Measurements from ENCODE around the gene GPNMB.

Gene GPNMB

GRCh38 chr7:23230641-23231101 lies 15.9 kb upstream of the GPNMB start:
- Histone ChIP-seq H3K4me2 (ENCODE audit: low read depth, low read length, poor library complexity, severe bottlenecking) (no peak overlapping the region), H3F3A (ENCODE audit: low read depth) (no peaks in the 10 kb centered on the region), H3K9me3 (ENCODE audit: insufficient read depth, low read depth, low read length) (no peaks in the 10 kb centered on the region), H3K79me2 (ENCODE audit: insufficient read depth, low read length) (no peaks in the 10 kb centered on the region), H4K20me1 (ENCODE audit: insufficient read depth, low read length, poor library complexity, severe bottlenecking) (no peaks in the 10 kb centered on the region), H3K4me3 (ENCODE audit: low read length, poor library complexity, severe bottlenecking) (no peak overlapping the region), H3K36me3 (ENCODE audit: insufficient read depth, low read length) (no peaks in the 10 kb centered on the region), H3K27me3 (ENCODE audit: insufficient read depth, low read length, poor library complexity, severe bottlenecking) (no peaks in the 10 kb centered on the region), H3K9me2 (replicated peaks; ENCODE audit: low read depth, low read length) (no peaks in the 10 kb centered on the region), H2AFZ (ENCODE audit: low read length) (no peak overlapping the region), H3K9ac (ENCODE audit: low read depth, low read length, poor library complexity, severe bottlenecking) (no peak overlapping the region), H3K4me1 (ENCODE audit: insufficient read depth, low read length, poor library complexity, severe bottlenecking) (peaks cover 3% of the 10 kb centered on the region)
- no peak for TF ChIP-seq EZH2phosphoT487 (IDR thresholded peaks at IDR 0.05; ENCODE audit: borderline replicate concordance)
- no peak for TF ChIP-seq CTCF (conservative IDR thresholded peaks at IDR 0.05; ENCODE audit: low read length)

- no peaks in the 10 kb centered on the region for H3K9me2 ChIP-seq (replicated peaks; ENCODE audit: low read depth, low read length)
- H3K9me3 ChIP-seq (ENCODE audit: insufficient read depth, low read depth, low read length) = no peaks in the 10 kb centered on the region
- H3K79me2 ChIP-seq (ENCODE audit: insufficient read depth, low read length) = no peaks in the 10 kb centered on the region
- H4K20me1 ChIP-seq (ENCODE audit: insufficient read depth, low read length, poor library complexity, severe bottlenecking) = no peaks in the 10 kb centered on the region
- H3K27me3 ChIP-seq (ENCODE audit: insufficient read depth, low read length, poor library complexity, severe bottlenecking) = no peaks in the 10 kb centered on the region
- no peak for TF ChIP-seq EZH2phosphoT487 (IDR thresholded peaks at IDR 0.05; ENCODE audit: borderline replicate concordance)
- no peak for TF ChIP-seq CTCF (conservative IDR thresholded peaks at IDR 0.05; ENCODE audit: low read length)
- no peaks in the 10 kb centered on the region for H3F3A ChIP-seq (ENCODE audit: low read depth)
- no peak overlapping the region for H3K9ac ChIP-seq (ENCODE audit: low read depth, low read length, poor library complexity, severe bottlenecking)
- peaks cover 3% of the 10 kb centered on the region for H3K4me1 ChIP-seq (ENCODE audit: insufficient read depth, low read length, poor library complexity, severe bottlenecking)
- no peaks in the 10 kb centered on the region for H3K36me3 ChIP-seq (ENCODE audit: insufficient read depth, low read length)
- H3K4me3 ChIP-seq (ENCODE audit: low read length, poor library complexity, severe bottlenecking) = no peak overlapping the region
- H2AFZ ChIP-seq (ENCODE audit: low read length) = no peak overlapping the region
- H3K4me2 ChIP-seq (ENCODE audit: low read depth, low read length, poor library complexity, severe bottlenecking) = no peak overlapping the region
These were observed 13.6 kb upstream of the GPNMB start for GRCh38 chr7:23232966-23233365.

GRCh38 chr7:23234569-23235296 lies 11.8 kb upstream of the GPNMB start:
- Histone ChIP-seq H3K36me3 (ENCODE audit: insufficient read depth, low read length) (no peaks in the 10 kb centered on the region), H2AFZ (ENCODE audit: low read length) (peak overlapping the region; percentile 12; the same call in 1 of the 2 replicates), H3K4me2 (ENCODE audit: low read depth, low read length, poor library complexity, severe bottlenecking) (no peak overlapping the region), H3K79me2 (ENCODE audit: insufficient read depth, low read length) (no peaks in the 10 kb centered on the region), H3K9ac (ENCODE audit: low read depth, low read length, poor library complexity, severe bottlenecking) (no peak overlapping the region), H3K9me3 (ENCODE audit: insufficient read depth, low read depth, low read length) (no peaks in the 10 kb centered on the region), H3K4me3 (ENCODE audit: low read length, poor library complexity, severe bottlenecking) (no peak overlapping the region), H3F3A (ENCODE audit: low read depth) (no peaks in the 10 kb centered on the region), H4K20me1 (ENCODE audit: insufficient read depth, low read length, poor library complexity, severe bottlenecking) (no peaks in the 10 kb centered on the region), H3K4me1 (ENCODE audit: insufficient read depth, low read length, poor library complexity, severe bottlenecking) (peaks cover 3% of the 10 kb centered on the region), H3K9me2 (replicated peaks; ENCODE audit: low read depth, low read length) (no peaks in the 10 kb centered on the region), H3K27me3 (ENCODE audit: insufficient read depth, low read length, poor library complexity, severe bottlenecking) (no peaks in the 10 kb centered on the region)
- TF ChIP-seq EZH2phosphoT487 (IDR thresholded peaks at IDR 0.05; ENCODE audit: borderline replicate concordance) = no peak
- no peak for TF ChIP-seq CTCF (conservative IDR thresholded peaks at IDR 0.05; ENCODE audit: low read length)

Data from Loucy (cell line).